GM08714 (cell line): Measurements from ENCODE around the gene EFCAB10.
"Not testable (repeated sequence)": the region's sequence is repeated elsewhere in the genome, so short reads cannot be mapped to it uniquely, and the experiment has no call there.

ENCODE experiments used
- H3K4me3 ChIP-seq: fragments of 200-500 bp; sonication (Bioruptor generic); 2 replicates; pipeline ENCODE4 v1.5.1; 2014; ENCODE audit warnings: mild to moderate bottlenecking, low read length, inconsistent platforms
- ZNF274 ChIP-seq: IDR thresholded peaks from 2 replicates; pipeline ENCODE4 v1.6.1; 2012; ENCODE audit warnings: mild to moderate bottlenecking, low read depth, low read length

Gene EFCAB10

DNA sequence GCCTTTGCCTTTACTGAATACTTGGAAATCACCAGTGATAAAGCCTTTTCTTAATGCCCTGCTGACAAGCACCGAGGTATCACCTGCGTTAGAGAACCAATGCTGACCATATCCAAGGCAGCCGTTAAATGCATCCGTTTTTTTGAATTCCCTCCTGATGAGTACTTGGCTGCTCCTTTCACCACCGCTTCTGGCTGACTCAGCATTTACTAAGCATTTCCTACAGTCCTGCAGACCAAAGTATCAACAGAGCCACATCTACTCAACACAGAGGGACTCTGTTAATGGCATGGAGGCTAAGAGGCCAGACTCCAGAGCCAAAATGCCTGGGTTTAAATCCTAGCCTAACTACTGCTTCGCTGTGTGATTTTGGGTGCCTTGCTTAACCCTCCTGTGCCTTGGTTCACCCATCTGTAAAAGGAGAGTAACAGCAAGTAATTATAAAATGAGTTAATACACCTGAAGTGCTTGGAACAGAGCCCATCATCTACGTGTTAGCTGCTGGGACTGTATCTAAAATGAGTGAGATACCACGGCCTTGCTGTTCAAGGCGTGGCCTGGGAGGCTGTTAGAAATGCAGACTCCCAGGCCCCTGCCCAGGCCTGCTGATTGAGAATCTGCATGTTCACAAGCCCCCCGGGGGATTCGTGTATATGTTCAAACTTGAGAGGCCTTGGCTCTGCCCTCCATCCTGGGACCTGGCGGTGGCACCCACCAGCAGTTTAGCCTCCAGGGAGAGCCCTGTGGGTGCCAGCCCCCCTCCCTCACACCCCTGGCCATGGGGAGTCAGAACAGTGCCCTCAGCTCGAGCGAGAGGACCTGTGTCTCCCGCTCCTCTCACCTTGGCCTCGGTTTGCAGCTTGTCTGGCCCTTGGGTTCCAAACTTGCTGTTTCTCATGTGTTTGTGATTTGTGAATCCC is 30.8 kb upstream of the EFCAB10 start:
- no peak overlapping the region for H3K4me3 ChIP-seq
- no peak for TF ChIP-seq ZNF274

DNA sequence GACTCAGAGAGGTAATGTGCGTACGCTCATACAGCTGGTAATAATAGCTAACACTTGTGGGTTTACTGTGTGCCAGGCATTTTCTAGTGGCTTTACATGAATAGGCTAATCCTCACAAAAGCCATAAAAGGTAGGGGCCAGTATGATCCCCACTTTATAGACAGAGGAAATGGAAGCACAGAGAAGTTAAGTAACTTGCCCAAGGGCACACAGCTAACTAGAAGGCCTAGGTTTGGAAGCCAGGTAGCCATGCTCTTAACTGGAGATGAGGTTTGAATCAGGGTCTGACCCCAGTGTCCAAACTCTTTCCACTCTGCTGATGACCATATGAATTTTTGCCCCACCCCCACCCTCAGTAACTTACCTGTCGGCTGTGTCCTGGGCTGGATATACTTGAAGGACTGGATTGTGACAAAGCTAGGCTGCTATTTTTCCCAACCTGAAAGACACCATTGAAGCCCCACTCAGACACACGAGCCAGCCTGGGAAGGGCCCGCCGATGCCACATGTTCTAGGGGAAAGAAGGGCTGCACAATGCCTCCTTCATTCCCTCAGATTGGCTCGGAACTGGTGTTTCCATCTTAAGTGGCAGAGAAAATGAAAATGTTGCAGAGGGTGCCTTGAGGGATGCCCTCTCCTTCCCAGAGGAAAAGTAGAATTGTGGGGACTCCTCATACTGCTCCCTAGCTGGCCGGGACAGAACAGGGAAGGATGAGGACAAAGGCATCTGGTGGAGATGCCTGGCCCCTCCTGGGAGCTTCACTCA is 29.1 kb upstream of the EFCAB10 start:
- no peak for TF ChIP-seq ZNF274
- H3K4me3 ChIP-seq = no peak overlapping the region

DNA sequence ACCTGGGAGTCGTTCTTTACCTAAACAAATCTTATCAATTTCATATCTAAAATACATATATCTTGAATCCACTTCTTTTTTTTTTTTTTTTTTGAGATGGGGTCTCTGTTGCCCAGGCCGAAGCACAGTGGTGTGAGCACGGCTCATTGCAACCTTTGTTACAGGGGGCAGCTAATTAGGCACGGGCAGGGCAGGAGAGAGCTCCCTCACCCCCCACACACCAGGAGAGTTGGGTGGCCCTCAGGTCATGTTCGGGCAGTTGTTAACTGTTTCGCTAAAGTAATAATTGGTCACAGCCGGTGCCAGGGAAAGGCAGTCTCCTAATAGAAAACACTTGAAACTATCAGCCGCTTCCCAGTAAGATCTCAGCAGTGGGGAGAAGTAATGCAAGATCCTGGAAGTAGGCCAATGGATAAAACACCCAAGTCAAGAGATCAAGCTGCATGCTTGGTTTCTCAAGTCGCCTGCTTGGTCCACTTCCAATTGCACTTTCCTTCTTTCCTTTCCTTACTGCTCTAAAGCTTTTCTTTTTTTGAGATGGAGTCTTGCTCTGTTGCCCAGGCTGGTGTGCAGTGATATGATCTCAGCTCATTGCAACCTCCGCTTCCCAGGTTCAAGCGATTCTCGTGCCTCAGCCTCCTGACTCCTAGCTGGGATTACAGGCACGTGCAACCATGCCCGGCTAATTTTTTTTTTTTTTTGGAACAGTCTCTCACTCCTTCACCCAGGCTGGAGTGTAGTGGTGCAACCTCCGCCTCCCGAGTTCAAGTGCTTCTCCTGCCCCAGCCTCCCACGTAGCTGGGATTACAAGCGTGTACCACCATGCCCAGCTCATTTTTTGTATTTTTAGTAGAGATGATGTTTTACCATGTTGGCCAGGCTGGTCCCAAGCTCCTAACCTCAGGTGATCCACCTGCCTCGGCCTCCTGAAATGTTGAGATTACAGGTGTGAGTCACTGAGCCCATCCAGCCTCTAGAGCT is 21.3 kb upstream of the EFCAB10 start:
- H3K4me3 ChIP-seq = no peak overlapping the region
- TF ChIP-seq ZNF274 = no peak

DNA sequence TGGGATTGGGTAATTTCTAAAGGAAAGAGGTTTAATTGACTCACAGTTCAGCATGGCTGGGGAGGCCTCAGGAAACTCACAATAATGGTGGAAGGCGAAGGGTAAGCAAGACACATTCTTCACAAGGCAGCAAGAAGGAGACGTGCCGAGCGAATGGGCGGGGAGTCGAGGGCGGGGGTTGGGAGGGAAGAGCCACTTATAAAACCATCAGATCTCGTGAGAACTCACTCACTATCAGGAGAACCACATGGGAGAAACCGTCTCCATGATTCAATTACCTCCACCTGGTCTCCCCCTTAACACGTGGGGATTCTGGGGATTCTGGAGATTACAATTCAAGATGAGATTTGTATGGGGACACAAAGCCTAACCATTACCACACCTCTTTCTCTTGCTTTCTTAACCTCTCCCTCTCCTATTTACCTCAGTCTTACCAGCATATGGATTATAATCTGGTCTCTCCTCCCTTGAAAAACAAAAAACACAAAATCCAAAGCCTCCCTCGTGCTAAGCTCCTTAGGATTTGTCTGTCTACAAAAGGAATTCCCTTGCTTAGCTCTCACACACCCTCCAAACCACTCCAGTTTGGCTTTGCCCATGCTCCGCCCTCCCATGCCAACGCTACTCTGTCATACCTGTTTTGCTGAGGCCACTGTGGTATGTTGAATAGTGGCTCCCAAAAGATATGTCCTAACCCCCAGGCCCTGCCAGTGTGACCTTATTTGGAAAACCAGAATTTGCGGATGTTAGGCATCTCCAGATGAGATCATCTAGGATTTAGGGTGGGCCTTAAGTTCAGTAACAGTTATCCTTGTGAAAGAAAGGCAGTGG is 19.6 kb upstream of the EFCAB10 start:
- no peak for TF ChIP-seq ZNF274
- no peak overlapping the region for H3K4me3 ChIP-seq

DNA sequence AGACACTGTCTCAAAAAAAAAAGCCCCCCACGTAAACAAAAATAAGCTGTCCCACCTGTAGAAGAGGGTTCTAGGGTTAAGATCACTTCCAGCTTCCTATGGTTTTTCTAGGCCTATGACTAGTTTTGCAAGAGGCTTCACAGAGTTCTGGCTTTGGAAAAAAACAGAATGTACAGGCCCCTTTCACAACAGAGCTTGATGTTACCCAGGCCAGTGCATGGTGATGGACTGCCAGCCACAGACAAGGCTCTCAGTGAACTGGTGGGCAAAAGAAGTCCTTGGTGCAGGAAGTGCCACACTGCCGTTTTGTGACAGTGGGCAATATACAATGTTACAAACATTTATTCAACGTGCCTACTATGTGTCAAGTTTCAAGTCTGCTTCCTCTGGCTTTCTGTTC is 18.3 kb upstream of the EFCAB10 start:
- no peak for TF ChIP-seq ZNF274
- H3K4me3 ChIP-seq = no peak overlapping the region

DNA sequence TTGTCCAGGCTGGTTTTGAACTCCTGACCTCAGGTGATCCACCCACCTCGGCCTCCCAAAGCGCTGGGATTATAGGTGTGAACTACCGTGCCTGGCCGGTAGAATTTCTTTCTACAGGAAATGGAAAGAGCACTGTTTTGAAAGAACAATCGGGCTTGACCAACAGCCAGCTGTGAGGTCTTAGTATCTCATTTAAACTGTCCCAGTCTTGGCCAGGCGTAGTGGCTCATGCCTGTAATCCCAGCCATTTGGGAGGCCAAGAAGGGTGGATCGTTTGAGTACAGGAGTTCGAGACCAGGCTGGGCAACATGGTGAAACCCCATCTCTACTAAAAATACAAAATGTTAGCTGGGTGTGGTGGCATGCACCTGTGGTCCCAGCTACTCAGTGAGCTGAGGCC is 17.8 kb upstream of the EFCAB10 start:
- H3K4me3 ChIP-seq = not testable (repeated sequence)

DNA sequence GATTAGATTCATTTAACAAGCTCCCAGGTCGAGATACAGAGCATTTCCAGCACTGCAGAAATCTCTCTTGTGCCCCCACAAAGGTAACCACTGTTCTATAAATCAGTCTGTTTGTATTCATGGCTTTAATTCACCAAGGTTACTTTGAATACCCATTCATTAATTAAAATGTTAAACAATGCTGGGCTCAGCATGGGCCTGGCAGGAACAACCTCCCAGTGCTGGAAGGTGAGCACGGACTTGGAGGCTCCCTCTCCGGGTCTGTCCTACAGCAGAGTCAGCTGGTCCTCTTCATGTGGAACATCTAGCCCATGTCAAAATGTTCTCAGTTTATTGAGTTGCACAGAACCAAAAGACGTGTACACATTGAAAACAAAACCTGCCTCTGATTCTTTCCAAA is 15.6 kb upstream of the EFCAB10 start:
- no peak overlapping the region for H3K4me3 ChIP-seq

DNA sequence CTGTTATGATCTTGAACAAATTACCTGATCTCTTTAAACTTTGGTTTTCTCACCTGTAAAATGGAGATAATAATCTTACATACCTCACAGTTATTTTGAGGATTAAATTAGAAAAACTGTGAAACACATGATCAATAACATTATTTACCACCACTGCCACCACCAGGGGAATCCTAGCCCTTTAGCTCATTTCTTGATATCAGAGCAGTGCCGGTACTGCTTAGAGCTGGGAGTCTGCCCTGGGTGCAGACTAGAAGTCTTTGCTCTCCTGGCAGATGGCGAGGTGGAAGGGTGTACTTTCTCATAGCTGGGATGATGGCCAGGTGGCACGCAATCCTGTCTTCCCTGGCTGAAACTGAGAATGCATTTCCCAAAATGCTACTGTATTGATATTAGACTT is 12.7 kb upstream of the EFCAB10 start:
- TF ChIP-seq ZNF274 = no peak
- H3K4me3 ChIP-seq = no peak overlapping the region

More for the DNA sequence above, 15.6 kb upstream of the EFCAB10 start:
- no peak for TF ChIP-seq ZNF274

DNA sequence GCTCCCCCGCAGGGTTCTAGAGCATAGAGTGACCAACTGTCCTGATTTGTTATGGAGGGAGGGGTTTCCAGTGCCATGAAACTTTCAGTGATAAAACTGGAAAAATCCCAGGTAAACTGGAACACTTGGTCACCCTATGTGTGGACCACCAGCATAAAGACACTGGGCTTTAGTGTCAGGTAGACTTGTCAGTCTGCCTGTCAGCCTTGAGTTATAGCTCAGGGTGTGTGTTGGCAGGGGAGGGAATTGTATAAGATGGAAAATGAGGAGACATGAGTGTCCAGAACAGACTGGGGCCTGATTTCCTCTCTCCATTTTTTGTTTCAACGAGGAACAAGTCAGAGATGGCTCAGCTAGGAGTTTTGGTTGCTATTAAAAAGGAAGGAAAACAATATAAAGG is 10.2 kb upstream of the EFCAB10 start:
- no peak overlapping the region for H3K4me3 ChIP-seq
- no peak for TF ChIP-seq ZNF274

DNA sequence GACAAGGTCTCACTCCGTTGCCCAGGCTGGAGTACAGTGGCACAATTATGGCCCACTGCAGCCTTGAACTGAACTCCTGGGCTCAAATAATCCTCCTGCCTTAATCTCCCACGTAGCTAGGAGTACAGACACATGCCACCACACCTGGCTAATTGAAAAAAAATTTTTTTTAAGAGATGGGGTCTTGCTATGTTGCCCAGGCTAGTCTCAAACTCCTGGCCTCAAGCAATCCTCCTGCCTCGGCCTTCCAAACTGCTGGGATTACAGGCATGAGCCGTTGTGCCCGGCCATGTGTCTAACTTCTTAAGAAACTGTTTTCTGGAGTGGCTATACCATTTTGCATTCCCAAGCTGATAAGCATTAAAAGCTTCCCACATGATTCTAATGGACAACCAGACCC is 9.5 kb upstream of the EFCAB10 start:
- TF ChIP-seq ZNF274 = no peak
- no peak overlapping the region for H3K4me3 ChIP-seq

DNA sequence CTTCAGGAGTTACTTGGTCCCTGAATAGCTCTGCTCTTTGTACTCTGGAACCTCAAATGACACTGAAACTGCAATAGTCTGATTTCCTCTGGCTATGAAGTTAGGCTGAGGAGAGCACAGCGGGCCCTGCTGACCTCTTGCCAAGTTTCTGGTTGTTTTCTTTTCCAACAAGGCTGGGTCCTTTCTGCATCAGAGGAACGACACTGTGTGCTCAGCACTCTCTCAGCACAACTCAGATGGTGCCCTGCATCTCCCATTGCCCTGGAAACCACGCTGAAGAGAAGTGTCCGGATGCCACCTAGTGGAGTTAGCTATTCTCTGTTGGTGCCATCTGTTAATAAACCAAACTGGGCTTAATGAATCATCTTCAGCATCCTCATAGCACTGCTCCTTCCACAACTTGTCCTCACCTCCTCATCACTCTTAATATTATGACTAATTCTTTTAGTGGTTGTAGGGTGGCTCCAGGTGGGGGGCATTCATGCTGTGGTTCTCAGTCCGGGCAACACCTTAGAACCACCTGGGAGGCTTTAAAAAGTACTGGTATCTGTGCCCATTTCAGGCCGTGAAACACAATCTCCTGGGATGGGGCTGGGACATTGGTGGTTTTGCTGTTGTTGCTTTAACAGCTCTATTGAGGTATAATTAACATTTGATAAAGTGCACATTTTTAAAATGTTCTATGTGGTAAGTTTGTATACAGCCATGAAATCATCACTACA is 8.2 kb upstream of the EFCAB10 start:
- TF ChIP-seq ZNF274 = no peak

DNA sequence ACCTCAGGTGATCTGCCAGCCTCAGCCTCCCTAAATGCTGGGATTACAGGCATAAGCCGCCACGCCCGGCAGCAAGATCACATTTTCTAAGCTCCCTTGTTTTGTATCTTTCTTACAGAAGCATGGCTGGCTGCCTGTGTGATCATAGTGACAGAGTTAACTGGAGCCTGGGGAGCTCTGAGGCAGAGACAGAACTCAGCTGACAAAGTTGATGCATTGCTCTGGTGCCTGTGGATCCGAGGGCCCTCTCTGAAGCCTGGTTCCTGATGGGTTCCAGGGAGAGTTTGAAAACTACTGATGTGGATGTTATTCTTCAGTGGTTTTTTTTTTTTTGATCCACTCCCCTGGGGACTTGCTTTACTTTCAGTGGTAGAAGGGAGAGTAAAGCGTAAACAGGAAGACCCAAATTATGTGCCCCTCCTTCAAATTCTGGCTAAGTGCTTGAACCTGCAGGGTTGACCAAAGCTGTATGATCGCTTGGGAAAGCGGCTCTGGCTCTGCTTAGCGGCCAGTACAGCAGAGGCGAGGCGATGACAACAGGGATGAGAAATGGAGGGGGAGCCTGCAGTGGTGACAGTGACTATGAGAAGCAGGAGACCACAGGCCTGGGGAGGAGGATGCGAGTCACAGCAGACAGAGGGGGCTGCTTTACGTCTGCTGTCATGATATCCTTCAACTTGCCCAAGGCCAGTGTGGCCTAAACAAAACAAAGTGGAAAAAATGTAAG is 6.8 kb upstream of the EFCAB10 start:
- no peak overlapping the region for H3K4me3 ChIP-seq
- no peak for TF ChIP-seq ZNF274

More for the DNA sequence above, 8.2 kb upstream of the EFCAB10 start:
- no peak overlapping the region for H3K4me3 ChIP-seq
